Suprapubic skin (tissue), 4 donors: Measurements from ENCODE around the gene KAT7. TPM values are rescaled to one million over a fixed set of nuclear protein-coding genes. Genes with fewer than 3 reads are reported as not detected.

Experiments
- DNase-seq, 2 donors: peaks; one replicate each; pipeline ENCODE4 v3.0.0-alpha.2; 2019; ENCODE audit warnings: low spot score in 2 of 2
- H3K27ac ChIP-seq: fragments of 200-600 bp; sonication (generic); one replicate; pipeline ENCODE4 v1.5.1; 2019
- H3K27me3 ChIP-seq: fragments of 200-600 bp; sonication (generic); one replicate; pipeline ENCODE4 v1.5.1; 2019
- H3K36me3 ChIP-seq: fragments of 200-600 bp; sonication (generic); one replicate; pipeline ENCODE4 v1.5.1; 2019
- H3K4me1 ChIP-seq: fragments of 200-600 bp; sonication (generic); one replicate; pipeline ENCODE4 v1.5.1; 2019
- H3K4me3 ChIP-seq: fragments of 200-600 bp; sonication (generic); one replicate; pipeline ENCODE4 v1.5.1; 2019; ENCODE audit warnings: mild to moderate bottlenecking
- H3K9me3 ChIP-seq: fragments of 200-600 bp; sonication (generic); one replicate; pipeline ENCODE4 v1.5.1; 2019
- EP300 ChIP-seq: sonication (generic); formaldehyde crosslinking; IDR thresholded peaks from one replicate; pipeline ENCODE4 v1.6.1; 2017; ENCODE audit warnings: antibody characterized with exemption
- POLR2A ChIP-seq, 2 donors: fragments of 450-650 bp; IDR thresholded peaks; one replicate each; pipeline ENCODE4 v1.6.1; 2017; ENCODE audit warnings: antibody characterized with exemption in 2 of 2, mild to moderate bottlenecking in 2 of 2, moderate library complexity in 2 of 2
- POLR2AphosphoS5 ChIP-seq, 3 donors: sonication (generic); formaldehyde crosslinking; IDR thresholded peaks; one replicate each; pipeline ENCODE4 v1.6.1; 2017; ENCODE audit warnings: antibody characterized with exemption in 3 of 3
- WGBS: methylation state at CpG from one replicate; pipeline ENCODE4 v1.1.5; 2018; 5-methylcytosine and 5-hydroxymethylcytosine counted together
- total RNA-seq, 4 donors: library from RNA; depleted of rRNA; stranded (reverse); fragments of >200 nt; gene quantifications; one replicate each; pipeline ENCODE4 v1.1.0, GENCODE V29; 2016
- TF ChIP-seq, protein P1 (sequence below), 2 donors: fragments of 200-600 bp in 1 of 2; fragments of 450-650 bp in 1 of 2; sonication (generic) in 1 of 2; IDR thresholded peaks; one replicate each; pipeline ENCODE4 v1.5.1; 2016 to 2019; ENCODE audit warnings: antibody characterized with exemption in 2 of 2, mild to moderate bottlenecking in 1 of 2, moderate library complexity in 1 of 2

KAT7 gene
- total RNA-seq, 4 donors from 2014 or later, result 37.1 to 71.4 (median 52.2) TPM

DNA sequence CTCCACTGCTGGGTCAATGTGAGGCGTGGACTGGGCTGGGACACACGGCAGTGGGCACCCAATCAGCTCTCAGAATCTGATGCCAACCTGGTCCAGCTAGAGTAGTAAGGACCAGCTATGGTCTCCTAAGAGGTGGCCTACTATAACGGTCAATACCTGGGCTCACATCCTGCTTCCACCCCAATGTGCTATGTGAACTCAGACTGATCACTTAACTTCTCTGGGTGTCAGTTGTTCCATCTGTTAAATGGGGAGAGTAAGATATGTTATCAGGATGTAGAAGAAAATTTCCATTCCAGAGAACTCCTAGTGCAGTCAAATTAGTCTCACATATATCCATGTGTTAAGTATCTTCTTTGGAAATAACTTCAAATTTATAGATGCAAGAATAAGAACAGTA, 38.8 kb upstream of the KAT7 start:
- no peak for DNase-seq
- peaks cover 14% of the 10 kb centered on the region for H3K4me1 ChIP-seq
- no peaks in the 10 kb centered on the region for H3K27me3 ChIP-seq
- H3K36me3 ChIP-seq, result no peaks in the 10 kb centered on the region
- no peaks in the 10 kb centered on the region for H3K9me3 ChIP-seq
- 81% methylated on average over 3 of the region's 3 CpGs for WGBS
- TF ChIP-seq EP300 (no peak), POLR2AphosphoS5 (IDR thresholded peaks at IDR 0.05) (no peak), POLR2A (IDR thresholded peaks at IDR 0.05) (no peak)
- TF ChIP-seq, protein P1, sequence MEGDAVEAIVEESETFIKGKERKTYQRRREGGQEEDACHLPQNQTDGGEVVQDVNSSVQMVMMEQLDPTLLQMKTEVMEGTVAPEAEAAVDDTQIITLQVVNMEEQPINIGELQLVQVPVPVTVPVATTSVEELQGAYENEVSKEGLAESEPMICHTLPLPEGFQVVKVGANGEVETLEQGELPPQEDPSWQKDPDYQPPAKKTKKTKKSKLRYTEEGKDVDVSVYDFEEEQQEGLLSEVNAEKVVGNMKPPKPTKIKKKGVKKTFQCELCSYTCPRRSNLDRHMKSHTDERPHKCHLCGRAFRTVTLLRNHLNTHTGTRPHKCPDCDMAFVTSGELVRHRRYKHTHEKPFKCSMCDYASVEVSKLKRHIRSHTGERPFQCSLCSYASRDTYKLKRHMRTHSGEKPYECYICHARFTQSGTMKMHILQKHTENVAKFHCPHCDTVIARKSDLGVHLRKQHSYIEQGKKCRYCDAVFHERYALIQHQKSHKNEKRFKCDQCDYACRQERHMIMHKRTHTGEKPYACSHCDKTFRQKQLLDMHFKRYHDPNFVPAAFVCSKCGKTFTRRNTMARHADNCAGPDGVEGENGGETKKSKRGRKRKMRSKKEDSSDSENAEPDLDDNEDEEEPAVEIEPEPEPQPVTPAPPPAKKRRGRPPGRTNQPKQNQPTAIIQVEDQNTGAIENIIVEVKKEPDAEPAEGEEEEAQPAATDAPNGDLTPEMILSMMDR (IDR thresholded peaks at IDR 0.05), result no peak
- H3K4me3 ChIP-seq, result no peak overlapping the region
- no peak overlapping the region for H3K27ac ChIP-seq

GRCh38 chr17:49752508-49752907, 36.0 kb upstream of the KAT7 start:
- Histone ChIP-seq H3K4me1 (peaks cover 22% of the 10 kb centered on the region), H3K9me3 (no peaks in the 10 kb centered on the region), H3K27me3 (no peaks in the 10 kb centered on the region), H3K36me3 (no peaks in the 10 kb centered on the region), H3K27ac (no peak overlapping the region), H3K4me3 (no peak overlapping the region)
- DNase-seq, result no peak
- 89% methylated on average over 3 of the region's 3 CpGs for WGBS
- no peak for TF ChIP-seq EP300
- no peak for TF ChIP-seq POLR2A (IDR thresholded peaks at IDR 0.05)
- TF ChIP-seq, protein P1 (IDR thresholded peaks at IDR 0.05), result no peak
- TF ChIP-seq POLR2AphosphoS5 (IDR thresholded peaks at IDR 0.05), result no peak

GRCh38 chr17:49753959-49754391, 34.5 kb upstream of the KAT7 start:
- H3K4me3 ChIP-seq, result no peak overlapping the region
- TF ChIP-seq, protein P1 (IDR thresholded peaks at IDR 0.05), result no peak
- TF ChIP-seq POLR2AphosphoS5 (IDR thresholded peaks at IDR 0.05) (no peak), EP300 (no peak), POLR2A (IDR thresholded peaks at IDR 0.05) (no peak)
- 52% methylated on average over 8 of the region's 8 CpGs for WGBS
- H3K27me3 ChIP-seq, result no peaks in the 10 kb centered on the region
- H3K36me3 ChIP-seq, result peaks cover 5% of the 10 kb centered on the region
- peak overlapping the region; percentile 30 for H3K27ac ChIP-seq
- H3K9me3 ChIP-seq, result no peaks in the 10 kb centered on the region
- peaks cover 22% of the 10 kb centered on the region for H3K4me1 ChIP-seq
- DNase-seq, result peak; percentile 79 to 85

DNA sequence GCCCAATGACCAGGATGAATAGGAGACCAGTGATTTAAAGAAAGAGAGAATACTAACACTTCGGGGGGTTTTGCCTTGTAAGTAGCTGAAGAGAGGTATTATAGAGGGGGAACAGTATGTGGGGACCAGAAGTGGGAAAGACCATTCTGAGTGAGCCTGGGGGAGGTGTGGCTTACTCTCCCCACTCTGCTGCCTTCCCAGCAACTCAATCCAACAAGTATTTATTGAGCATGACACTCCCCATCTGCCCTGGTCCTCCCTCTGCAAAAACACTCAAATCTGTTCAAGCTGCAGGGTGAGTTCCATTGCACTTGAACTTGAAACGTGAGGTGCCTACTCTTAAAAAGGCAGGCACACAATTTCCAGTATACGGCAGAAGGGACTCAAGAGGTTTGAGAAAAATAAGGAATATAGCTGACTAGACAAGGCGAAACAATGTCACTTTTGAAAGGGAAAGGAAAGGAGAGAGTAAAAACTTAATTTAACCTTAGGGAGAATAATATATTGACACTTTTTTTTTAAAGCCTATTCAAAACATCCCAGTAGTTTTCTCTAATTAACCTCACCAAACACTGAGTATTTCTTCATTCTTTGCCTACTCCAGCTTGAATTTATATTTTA, 32.7 kb upstream of the KAT7 start:
- H3K27ac ChIP-seq, result no peak overlapping the region
- 60% methylated on average over 4 of the region's 4 CpGs for WGBS
- TF ChIP-seq POLR2AphosphoS5 (IDR thresholded peaks at IDR 0.05), result no peak
- TF ChIP-seq POLR2A (IDR thresholded peaks at IDR 0.05), result no peak
- TF ChIP-seq, protein P1 (IDR thresholded peaks at IDR 0.05), result no peak
- no peak for TF ChIP-seq EP300
- peaks cover 5% of the 10 kb centered on the region for H3K36me3 ChIP-seq
- H3K4me1 ChIP-seq, result peaks cover 22% of the 10 kb centered on the region
- no peaks in the 10 kb centered on the region for H3K9me3 ChIP-seq
- H3K4me3 ChIP-seq, result no peak overlapping the region
- no peaks in the 10 kb centered on the region for H3K27me3 ChIP-seq
- no peak for DNase-seq

GRCh38 chr17:49756323-49757150, 31.9 kb upstream of the KAT7 start:
- TF ChIP-seq, protein P1 (IDR thresholded peaks at IDR 0.05), result no peak
- no peak for TF ChIP-seq EP300
- no peak for TF ChIP-seq POLR2AphosphoS5 (IDR thresholded peaks at IDR 0.05)
- TF ChIP-seq POLR2A (IDR thresholded peaks at IDR 0.05), result no peak
- Histone ChIP-seq H3K36me3 (peaks cover 5% of the 10 kb centered on the region), H3K4me1 (peaks cover 29% of the 10 kb centered on the region), H3K27me3 (no peaks in the 10 kb centered on the region), H3K9me3 (no peaks in the 10 kb centered on the region), H3K4me3 (no peak overlapping the region), H3K27ac (no peak overlapping the region)
- 77% methylated on average over 9 of the region's 9 CpGs for WGBS
- no peak for DNase-seq
